Type B pancreatic cell (in vitro differentiated cells): ENCODE data around the gene GSTM3. TPM values are rescaled to one million over a fixed set of nuclear protein-coding genes. Genes with fewer than 3 reads are reported as not detected.

ENCODE experiments used
- DNase-seq: peaks from one replicate; pipeline ENCODE4 v3.0.0; 2021; ENCODE audit warnings: mixed read lengths; ENCODE audit not compliant: unreplicated experiment; ENCODE audit errors: extremely low spot score
- H3K27ac Mint-ChIP-seq: 2 replicates; pipeline ENCODE4 v1.8.0; 2021; ENCODE audit warnings: mild to moderate bottlenecking, mixed read lengths
- H3K27me3 Mint-ChIP-seq: 2 replicates; pipeline ENCODE4 v1.8.0; 2021; ENCODE audit warnings: mixed read lengths
- H3K36me3 Mint-ChIP-seq: 2 replicates; pipeline ENCODE4 v1.8.0; 2021; ENCODE audit warnings: mixed read lengths
- H3K4me1 Mint-ChIP-seq: one replicate; pipeline ENCODE4 v1.8.0; 2021; ENCODE audit warnings: mixed read lengths; ENCODE audit not compliant: unreplicated experiment
- H3K4me3 Mint-ChIP-seq: 2 replicates; pipeline ENCODE4 v1.8.0; 2021; ENCODE audit warnings: mild to moderate bottlenecking, mixed read lengths
- H3K9me3 Mint-ChIP-seq: 2 replicates; pipeline ENCODE4 v1.8.0; 2021; ENCODE audit warnings: mixed read lengths
- CTCF ChIP-seq: fragments of 200-600 bp; sonication (generic); conservative IDR thresholded peaks from 2 replicates; pipeline ENCODE4 v1.5.0; 2021; ENCODE audit warnings: antibody characterized with exemption, mild to moderate bottlenecking
- total RNA-seq: library from RNA; stranded (reverse); gene quantifications from 2 replicates; pipeline ENCODE4 v1.2.1, GENCODE V29; 2021; ENCODE audit warnings: low replicate concordance

Gene GSTM3
- total RNA-seq, 1 donor from 2014 or later: 78.4 TPM

- DNase-seq: no peak
These were observed 17.7 kb downstream of the GSTM3 start for GRCh38 chr1:109722908-109723691.

GRCh38 chr1:109721971-109722370 lies 18.9 kb downstream of the GSTM3 start:
- H3K27ac Mint-ChIP-seq: no peak overlapping the region

More at GRCh38 chr1:109722908-109723691, 17.7 kb downstream of the GSTM3 start:
- H3K27me3 Mint-ChIP-seq: no peaks in the 10 kb centered on the region
- no peak for TF ChIP-seq CTCF
- H3K36me3 Mint-ChIP-seq: no peaks in the 10 kb centered on the region
- H3K4me3 Mint-ChIP-seq: no peak overlapping the region
- H3K4me1 Mint-ChIP-seq: peaks cover 5% of the 10 kb centered on the region
- H3K27ac Mint-ChIP-seq: no peak overlapping the region
- H3K9me3 Mint-ChIP-seq: peaks cover 5% of the 10 kb centered on the region

GRCh38 chr1:109721042-109721441 lies 19.8 kb downstream of the GSTM3 start:
- Mint-ChIP-seq H3K36me3 (no peaks in the 10 kb centered on the region), H3K4me1 (peaks cover 9% of the 10 kb centered on the region), H3K27ac (no peak overlapping the region), H3K27me3 (no peaks in the 10 kb centered on the region), H3K9me3 (peaks cover 5% of the 10 kb centered on the region), H3K4me3 (no peak overlapping the region)
- TF ChIP-seq CTCF: no peak
- DNase-seq: no peak

More at GRCh38 chr1:109721971-109722370, 18.9 kb downstream of the GSTM3 start:
- Mint-ChIP-seq H3K9me3 (peaks cover 5% of the 10 kb centered on the region), H3K36me3 (no peaks in the 10 kb centered on the region), H3K4me3 (no peak overlapping the region), H3K4me1 (peaks cover 10% of the 10 kb centered on the region), H3K27me3 (no peaks in the 10 kb centered on the region)
- TF ChIP-seq CTCF: no peak
- no peak for DNase-seq

- no peak overlapping the region for H3K4me3 Mint-ChIP-seq
- TF ChIP-seq CTCF: no peak
These were observed 21.5 kb downstream of the GSTM3 start for GRCh38 chr1:109719337-109719837.

GRCh38 chr1:109718495-109718894 lies 22.3 kb downstream of the GSTM3 start:
- H3K4me1 Mint-ChIP-seq: peaks cover 4% of the 10 kb centered on the region
- no peak overlapping the region for H3K4me3 Mint-ChIP-seq
- no peak for TF ChIP-seq CTCF
- DNase-seq: no peak
- no peaks in the 10 kb centered on the region for H3K27me3 Mint-ChIP-seq
- no peak overlapping the region for H3K27ac Mint-ChIP-seq
- no peaks in the 10 kb centered on the region for H3K9me3 Mint-ChIP-seq
- no peaks in the 10 kb centered on the region for H3K36me3 Mint-ChIP-seq

More at GRCh38 chr1:109719337-109719837, 21.5 kb downstream of the GSTM3 start:
- Mint-ChIP-seq H3K27me3 (no peaks in the 10 kb centered on the region), H3K36me3 (no peaks in the 10 kb centered on the region), H3K27ac (no peak overlapping the region), H3K4me1 (peaks cover 4% of the 10 kb centered on the region), H3K9me3 (no peaks in the 10 kb centered on the region)
- DNase-seq: no peak
